Gastrocnemius medialis (tissue), 4 donors: ENCODE results near the gene CAP1. TPM values are rescaled to one million over a fixed set of nuclear protein-coding genes. Genes with fewer than 3 reads are reported as not detected.

Source experiments
- ATAC-seq, 2 donors: fragments of 150-250 bp; one replicate each; pipeline ENCODE4 v1.9.1; 2016
- DNase-seq, 2 donors: peaks; one replicate each; pipeline ENCODE4 v3.0.0-alpha.2; 2019
- H3K27ac ChIP-seq, 4 donors: fragments of 200-600 bp; sonication (generic); 1 replicate in 1 of 4; 2 replicates in 3 of 4; pipeline ENCODE4 v1.5.1; 2016 to 2018; ENCODE audit warnings: mild to moderate bottlenecking in 2 of 4, moderate library complexity in 1 of 4
- H3K27me3 ChIP-seq, 3 donors: fragments of 200-600 bp; sonication (generic) in 2 of 3; 1 replicate in 1 of 3; 2 replicates in 2 of 3; pipeline versions ENCODE4 v1.5.1 to v1.6.0; 2016 to 2019; ENCODE audit warnings: mild to moderate bottlenecking in 1 of 3, moderate library complexity in 1 of 3
- H3K36me3 ChIP-seq, 2 donors: fragments of 200-600 bp; sonication (generic) in 1 of 2; one replicate each; pipeline ENCODE4 v1.5.1; 2017 to 2018
- H3K4me1 ChIP-seq, 2 donors: fragments of 200-600 bp; sonication (generic) in 1 of 2; one replicate each; pipeline ENCODE4 v1.5.1; 2016 to 2017; ENCODE audit warnings: mild to moderate bottlenecking in 2 of 2
- H3K4me3 ChIP-seq, 4 donors: fragments of 200-600 bp; sonication (generic) in 3 of 4; 1 replicate in 1 of 4; 2 replicates in 3 of 4; pipeline ENCODE4 v1.5.1; 2016 to 2019; ENCODE audit warnings: mild to moderate bottlenecking in 2 of 4
- H3K9me3 ChIP-seq, 3 donors: fragments of 200-600 bp; sonication (generic) in 2 of 3; 1 replicate in 1 of 3; 2 replicates in 2 of 3; pipeline ENCODE4 v1.5.1; 2016 to 2019
- POLR2A ChIP-seq, 2 donors: fragments of 450-650 bp; IDR thresholded peaks; one replicate each; pipeline ENCODE4 v1.6.1; 2017; ENCODE audit warnings: antibody characterized with exemption in 2 of 2, mild to moderate bottlenecking in 2 of 2, moderate library complexity in 2 of 2
- in situ Hi-C, 4 donors: fragments of 200-750 bp; cut with MboI; loops; one replicate each; pipeline versions ENCODE4 v1.15.0 to v1.8.0; 2017; ENCODE audit warnings: low sequenced_read_pairs in 4 of 4
- intact Hi-C: fragments of 100-400 bp; cut with DNase I; formaldehyde crosslinking; loops from one replicate; pipeline ENCODE4 v1.15.1; 2023; ENCODE audit warnings: low total_unique reads
- total RNA-seq, 4 donors: library from RNA; depleted of rRNA; stranded (reverse); fragments of >200 nt; gene quantifications; one replicate each; pipeline versions ENCODE4 v1.1.0 to v1.2.3, GENCODE V29; 2016
- TF ChIP-seq, protein P1 (sequence below), 5 experiments: fragments of 450-650 bp in 3 of 5; fragments of 200-600 bp in 2 of 5; sonication (generic) in 2 of 5; IDR thresholded peaks in 4 of 5; conservative IDR thresholded peaks in 1 of 5; 1 replicate in 4 of 5; 2 replicates in 1 of 5; pipeline ENCODE4 v1.5.1; 2016 to 2019; ENCODE audit warnings: antibody characterized with exemption in 5 of 5, mild to moderate bottlenecking in 3 of 5, moderate library complexity in 3 of 5

CAP1 gene
- total RNA-seq, 4 donors from 2014 or later: 35.5 to 67.0 (median 48.7) TPM

DNA sequence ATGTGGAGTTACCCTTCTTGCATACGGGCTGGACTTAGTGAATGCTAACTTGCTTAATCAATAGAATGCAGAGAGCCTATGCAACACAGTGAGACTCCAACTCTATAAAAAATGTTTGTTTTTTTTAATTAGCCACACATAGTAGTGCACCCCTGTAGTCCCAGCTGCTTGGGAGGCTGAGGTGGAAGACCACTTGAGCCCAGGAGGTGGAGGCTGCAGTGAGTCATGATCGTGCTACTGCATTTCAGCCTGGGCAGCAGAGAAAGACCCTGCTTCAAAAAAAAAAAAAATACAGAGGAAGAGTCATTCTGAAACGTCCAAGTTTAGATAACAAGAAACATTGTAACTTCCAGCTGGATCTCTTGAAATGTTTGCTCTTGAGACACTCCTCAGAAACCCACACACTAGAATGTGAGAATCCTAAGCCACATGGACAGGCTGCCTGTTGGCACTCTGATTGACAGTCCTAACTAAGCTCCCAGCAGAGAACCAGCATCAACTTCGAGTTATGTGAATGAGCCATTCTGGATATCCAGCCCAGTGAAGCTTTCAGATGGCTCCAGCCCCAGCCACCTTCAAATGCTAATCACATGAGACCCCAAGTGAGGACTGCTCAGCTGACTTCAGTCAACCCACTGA lies 20.0 kb upstream of the CAP1 start:
- in situ Hi-C loops: no loop called here
- H3K4me1 ChIP-seq: no peaks in the 10 kb centered on the region
- DNase-seq (no peak), ATAC-seq (no peak)
- no peak for TF ChIP-seq POLR2A (IDR thresholded peaks at IDR 0.05)
- TF ChIP-seq, protein P1, sequence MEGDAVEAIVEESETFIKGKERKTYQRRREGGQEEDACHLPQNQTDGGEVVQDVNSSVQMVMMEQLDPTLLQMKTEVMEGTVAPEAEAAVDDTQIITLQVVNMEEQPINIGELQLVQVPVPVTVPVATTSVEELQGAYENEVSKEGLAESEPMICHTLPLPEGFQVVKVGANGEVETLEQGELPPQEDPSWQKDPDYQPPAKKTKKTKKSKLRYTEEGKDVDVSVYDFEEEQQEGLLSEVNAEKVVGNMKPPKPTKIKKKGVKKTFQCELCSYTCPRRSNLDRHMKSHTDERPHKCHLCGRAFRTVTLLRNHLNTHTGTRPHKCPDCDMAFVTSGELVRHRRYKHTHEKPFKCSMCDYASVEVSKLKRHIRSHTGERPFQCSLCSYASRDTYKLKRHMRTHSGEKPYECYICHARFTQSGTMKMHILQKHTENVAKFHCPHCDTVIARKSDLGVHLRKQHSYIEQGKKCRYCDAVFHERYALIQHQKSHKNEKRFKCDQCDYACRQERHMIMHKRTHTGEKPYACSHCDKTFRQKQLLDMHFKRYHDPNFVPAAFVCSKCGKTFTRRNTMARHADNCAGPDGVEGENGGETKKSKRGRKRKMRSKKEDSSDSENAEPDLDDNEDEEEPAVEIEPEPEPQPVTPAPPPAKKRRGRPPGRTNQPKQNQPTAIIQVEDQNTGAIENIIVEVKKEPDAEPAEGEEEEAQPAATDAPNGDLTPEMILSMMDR (IDR thresholded peaks at IDR 0.05 in 4 of 5, conservative IDR thresholded peaks at IDR 0.05 in 1 of 5): no peak
- intact Hi-C loops: no loop called here
- H3K36me3 ChIP-seq: no peaks in the 10 kb centered on the region
- no peaks in the 10 kb centered on the region for H3K9me3 ChIP-seq
- no peak overlapping the region for H3K27ac ChIP-seq
- no peak overlapping the region for H3K4me3 ChIP-seq
- no peaks in the 10 kb centered on the region for H3K27me3 ChIP-seq

DNA sequence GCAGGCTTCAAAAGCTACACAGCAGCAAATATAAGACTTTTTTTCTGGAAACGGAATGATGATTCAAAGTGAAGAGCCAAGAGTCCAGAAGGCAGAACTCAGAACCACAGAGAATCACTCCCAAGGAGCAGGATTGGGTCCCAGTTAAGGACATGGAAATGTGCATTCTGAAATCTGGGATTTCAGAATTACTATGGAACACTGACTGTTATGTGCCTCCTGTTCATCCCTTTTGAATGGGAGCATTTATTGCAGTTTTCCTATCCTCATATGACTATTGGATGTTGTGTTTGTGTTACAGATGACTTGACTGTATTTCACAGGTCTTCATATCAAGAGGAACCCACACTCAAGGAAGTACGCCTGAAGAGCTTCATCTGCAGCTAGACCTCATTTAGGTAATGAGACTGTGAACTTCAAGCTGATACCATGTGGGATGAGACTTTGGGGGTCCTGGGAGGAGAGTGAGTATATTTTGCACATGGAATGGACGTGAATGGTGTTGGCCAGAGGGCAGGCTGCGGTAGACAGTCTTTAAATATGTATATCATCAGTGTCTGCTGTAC lies 17.1 kb upstream of the CAP1 start:
- Histone ChIP-seq H3K27me3 (no peaks in the 10 kb centered on the region), H3K9me3 (no peaks in the 10 kb centered on the region), H3K36me3 (no peaks in the 10 kb centered on the region), H3K4me3 (no peak overlapping the region), H3K4me1 (no peaks in the 10 kb centered on the region), H3K27ac (no peak overlapping the region)
- ATAC-seq (no peak), DNase-seq (no peak)
- TF ChIP-seq, protein P1 (IDR thresholded peaks at IDR 0.05 in 4 of 5, conservative IDR thresholded peaks at IDR 0.05 in 1 of 5): no peak
- no peak for TF ChIP-seq POLR2A (IDR thresholded peaks at IDR 0.05)
- intact Hi-C loops (no loop called here), in situ Hi-C loops (no loop called here)

DNA sequence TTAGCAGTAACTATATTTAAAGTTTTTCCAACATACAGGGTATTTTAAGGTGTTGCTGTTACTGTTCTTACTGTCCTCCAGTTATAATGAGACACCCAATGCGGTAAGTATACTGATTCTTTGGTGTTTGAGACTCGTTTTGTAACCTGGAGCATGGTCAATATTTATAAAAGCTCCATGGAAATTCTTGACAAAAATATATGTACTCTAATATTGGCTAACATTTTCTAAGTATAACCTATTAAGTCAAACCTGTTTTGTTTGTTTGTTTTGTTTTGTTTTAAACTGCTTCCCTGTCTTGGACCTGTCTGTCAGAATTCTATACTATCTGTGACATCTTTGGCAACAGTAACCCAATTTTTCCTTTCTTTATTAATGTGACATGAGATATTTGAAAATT lies 15.9 kb upstream of the CAP1 start:
- DNase-seq (no peak), ATAC-seq (no peak)
- Histone ChIP-seq H3K27me3 (no peaks in the 10 kb centered on the region), H3K4me1 (no peaks in the 10 kb centered on the region), H3K36me3 (no peaks in the 10 kb centered on the region), H3K4me3 (no peak overlapping the region), H3K27ac (no peak overlapping the region), H3K9me3 (no peaks in the 10 kb centered on the region)
- TF ChIP-seq, protein P1 (IDR thresholded peaks at IDR 0.05 in 4 of 5, conservative IDR thresholded peaks at IDR 0.05 in 1 of 5): no peak
- TF ChIP-seq POLR2A (IDR thresholded peaks at IDR 0.05): no peak
- in situ Hi-C loops: no loop called here
- intact Hi-C loops: no loop called here

DNA sequence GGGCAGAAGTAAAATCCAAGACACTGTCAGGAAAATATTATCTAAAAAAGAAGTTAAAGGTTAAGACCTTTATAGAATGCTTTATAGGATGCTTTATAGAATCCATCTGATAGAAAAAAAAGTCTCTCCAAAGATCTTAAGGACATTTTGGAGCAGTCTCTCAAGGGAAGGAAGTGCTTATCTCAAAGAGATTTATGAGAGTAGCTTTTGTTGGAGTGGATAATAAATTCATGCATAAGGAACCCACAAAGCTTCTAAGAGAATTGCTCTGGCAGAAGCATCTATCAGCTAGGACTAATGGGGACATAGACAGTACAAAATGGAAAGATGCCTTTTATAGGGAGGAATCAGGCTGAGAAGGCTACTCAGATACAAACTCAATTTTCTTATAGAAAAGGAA lies 12.9 kb upstream of the CAP1 start:
- H3K4me3 ChIP-seq: no peak overlapping the region
- DNase-seq: no peak
- H3K27ac ChIP-seq: no peak overlapping the region
- ATAC-seq: no peak
- in situ Hi-C loops: no loop called here
- H3K36me3 ChIP-seq: no peaks in the 10 kb centered on the region
- no peaks in the 10 kb centered on the region for H3K9me3 ChIP-seq
- no peak for TF ChIP-seq POLR2A (IDR thresholded peaks at IDR 0.05)
- TF ChIP-seq, protein P1 (IDR thresholded peaks at IDR 0.05 in 4 of 5, conservative IDR thresholded peaks at IDR 0.05 in 1 of 5): no peak
- intact Hi-C loops: no loop called here
- H3K27me3 ChIP-seq: no peaks in the 10 kb centered on the region
- peaks cover 0 to 9% of the 10 kb centered on the region in 2 donors for H3K4me1 ChIP-seq
